NK-92 treated with Interleukin-12 subunit alpha and Interleukin-12 subunit beta, amount 100 ng/mL, for 24 hours (cell line): ENCODE measurements around the gene AKT3.

Experiments used
- DNase-seq: peaks from one replicate; lab custom pipeline; 2025; lab: John Stamatoyannopoulos, UW

The AKT3 gene

DNA sequence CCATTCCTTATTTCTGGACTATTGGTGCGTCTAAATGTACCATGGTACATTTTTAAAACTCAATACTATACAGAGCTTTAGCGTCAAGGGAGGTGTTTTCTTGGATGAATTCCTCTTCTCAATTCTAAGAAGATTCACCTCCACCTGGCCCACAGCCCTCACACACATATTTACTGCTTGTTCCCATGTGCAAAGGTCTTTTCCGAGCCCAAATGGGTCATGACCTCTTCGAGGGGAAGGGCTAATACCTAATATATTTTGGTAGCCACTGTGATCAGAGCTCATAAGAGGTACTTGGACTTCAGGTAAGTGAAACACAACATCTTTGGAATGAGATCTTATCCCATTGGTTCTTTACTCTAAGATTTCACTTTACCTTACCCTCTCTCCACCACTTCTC is 388.3 kb downstream of the AKT3 start:
- no peak for DNase-seq

GRCh38 chr1:243459059-243459458 is 391.0 kb downstream of the AKT3 start:
- no peak for DNase-seq

- DNase-seq = no peak
Observed at GRCh38 chr1:243457363-243457982, 392.6 kb downstream of the AKT3 start.

- DNase-seq = no peak
Observed at GRCh38 chr1:243455760-243456651, 394.0 kb downstream of the AKT3 start.

- DNase-seq = no peak
Observed at GRCh38 chr1:243454328-243454997, 395.6 kb downstream of the AKT3 start.

GRCh38 chr1:243452092-243452491 is 398.0 kb downstream of the AKT3 start:
- no peak for DNase-seq

GRCh38 chr1:243449373-243449772 is 400.7 kb downstream of the AKT3 start:
- no peak for DNase-seq

DNA sequence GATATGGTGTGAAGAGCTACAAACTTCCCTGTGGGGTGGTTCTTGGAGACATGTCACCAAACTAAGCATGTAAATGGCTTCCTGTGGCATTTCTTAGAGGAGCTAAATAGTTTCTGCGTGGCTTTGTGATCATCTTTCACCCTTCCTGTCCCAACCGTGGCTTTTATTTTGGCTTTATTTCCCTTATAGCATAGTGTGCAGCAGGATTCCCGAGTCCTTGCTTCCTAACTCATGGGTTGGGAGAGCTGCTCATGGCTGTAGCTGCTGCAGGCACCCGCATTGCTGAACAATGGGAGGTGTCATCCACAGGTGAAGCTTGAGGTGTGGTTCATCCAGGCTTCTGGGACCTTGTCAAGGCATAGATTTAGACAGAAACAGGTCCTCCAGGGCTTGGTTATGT is 402.2 kb downstream of the AKT3 start:
- DNase-seq = no peak

DNA sequence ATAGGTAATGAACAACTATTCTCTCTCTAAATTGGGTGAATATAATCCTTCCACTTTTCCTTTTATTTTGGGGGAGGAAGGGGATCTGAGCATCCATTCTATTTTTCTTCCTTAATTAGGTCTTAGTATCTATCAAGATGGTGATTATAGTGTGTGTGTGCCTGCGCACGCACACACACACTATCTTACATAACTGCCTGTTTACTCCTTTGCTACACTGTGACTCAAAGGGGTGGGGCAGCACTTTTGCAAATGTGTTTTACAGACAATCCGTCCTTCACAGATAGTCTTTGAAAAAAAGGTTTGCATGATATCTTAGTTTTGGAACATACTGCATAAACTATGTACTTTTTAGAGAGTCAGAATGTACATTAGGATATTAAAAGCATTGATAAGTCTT is 402.7 kb downstream of the AKT3 start:
- no peak for DNase-seq

DNA sequence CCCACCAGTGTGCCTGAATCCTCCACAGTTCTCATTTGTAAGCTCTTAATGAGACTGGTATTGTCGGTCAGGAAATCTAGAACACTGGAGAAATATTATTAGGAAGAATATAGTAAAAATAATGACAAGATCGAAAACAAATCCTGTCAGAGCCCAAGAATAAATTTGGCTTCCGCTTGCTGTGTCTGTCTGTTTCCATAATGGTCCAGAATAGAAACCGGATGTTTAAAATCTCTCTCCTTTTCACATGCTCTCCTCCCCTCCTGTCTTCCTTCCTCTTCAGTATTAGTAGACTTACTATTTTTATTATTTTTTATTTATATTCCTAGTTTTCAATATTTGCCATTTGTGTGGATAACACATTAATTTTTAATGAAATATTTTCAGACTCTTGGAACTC is 406.5 kb downstream of the AKT3 start:
- DNase-seq = no peak

DNA sequence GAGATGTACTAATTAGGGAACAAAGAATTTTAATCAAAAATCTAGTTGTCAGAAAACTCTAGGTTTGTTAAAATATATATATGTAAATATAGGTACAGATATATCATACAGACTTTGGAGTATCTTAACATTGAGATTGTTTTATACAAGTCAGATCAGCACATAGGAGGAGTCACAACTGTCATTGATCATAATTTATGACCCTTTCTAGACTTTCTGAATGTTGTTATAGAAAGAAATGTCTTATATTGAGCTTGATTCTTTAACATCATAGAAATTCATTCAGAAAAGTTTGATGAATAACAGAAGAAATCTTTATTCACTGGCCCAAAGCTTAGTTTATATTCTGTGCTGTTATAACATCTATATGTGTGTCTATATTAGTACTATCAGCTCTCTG is 408.4 kb downstream of the AKT3 start:
- DNase-seq = no peak

GRCh38 chr1:243440406-243440805 is 409.6 kb downstream of the AKT3 start:
- no peak for DNase-seq

DNA sequence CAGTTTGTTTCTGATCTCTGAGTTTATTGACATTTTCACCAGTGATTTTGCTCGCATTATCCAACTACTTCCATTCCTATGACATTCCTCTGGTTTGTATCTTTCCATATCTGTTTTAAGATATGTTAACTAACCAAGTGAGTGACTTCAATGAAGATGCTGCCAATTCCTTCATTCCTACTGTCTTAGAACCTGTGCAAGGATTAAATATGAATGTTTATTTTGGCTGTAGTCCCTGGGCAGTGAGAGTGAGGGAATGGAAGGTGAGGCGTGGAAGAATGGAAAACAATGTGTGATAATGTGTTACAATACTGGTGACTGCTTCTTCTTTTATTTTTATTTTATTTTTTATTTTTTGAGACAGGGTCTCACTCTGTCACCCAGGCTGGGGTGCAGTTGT is 411.2 kb downstream of the AKT3 start:
- no peak for DNase-seq
